Activated CD8-positive, alpha-beta memory T cell treated with anti-CD3 and anti-CD28 coated beads, Interleukin-2, amount 50 U/mL, for 4 hours (primary cell): ENCODE measurements around the gene DALRD3.
A peak's percentile ranks its signal among the peaks of the same experiment; 100 is the strongest.

Source experiments
- DNase-seq: peaks from one replicate; pipeline ENCODE4 v3.0.0-alpha.2; 2020

DALRD3 gene

GRCh38 chr3:49005303-49005680 lies 13.1 kb downstream of the DALRD3 start:
- DNase-seq: no peak

- DNase-seq: no peak
Observed at GRCh38 chr3:49004352-49005302, 13.8 kb downstream of the DALRD3 start.

GRCh38 chr3:49001155-49001554 lies 17.2 kb downstream of the DALRD3 start:
- no peak for DNase-seq

GRCh38 chr3:48999085-48999858 lies 19.1 kb downstream of the DALRD3 start:
- DNase-seq: no peak

- DNase-seq: no peak
Observed at GRCh38 chr3:48997714-48998637, 20.4 kb downstream of the DALRD3 start.

- DNase-seq: no peak
Observed at GRCh38 chr3:48997102-48997635, 21.2 kb downstream of the DALRD3 start.

- no peak for DNase-seq
Observed at GRCh38 chr3:48996640-48997039, 21.7 kb downstream of the DALRD3 start.

- no peak for DNase-seq
Observed at GRCh38 chr3:48993834-48994233, 24.5 kb downstream of the DALRD3 start.

GRCh38 chr3:48991851-48992545 lies 26.4 kb downstream of the DALRD3 start:
- no peak for DNase-seq

GRCh38 chr3:48990636-48991469 lies 27.5 kb downstream of the DALRD3 start:
- no peak for DNase-seq

GRCh38 chr3:48989796-48990635 lies 28.4 kb downstream of the DALRD3 start, which contains the start of gene P4HTM:
P4HTM (plus strand) TSS chr3:48990241; CDS start chr3:48990257, 16 bp downstream.
- peak; percentile 89 for DNase-seq

GRCh38 chr3:48989126-48989795 lies 29.1 kb downstream of the DALRD3 start:
- no peak for DNase-seq

GRCh38 chr3:48985831-48986376 lies 32.5 kb downstream of the DALRD3 start:
- no peak for DNase-seq

- DNase-seq: no peak
Observed at GRCh38 chr3:48984663-48985062, 33.7 kb downstream of the DALRD3 start.

GRCh38 chr3:48983096-48983495 lies 35.3 kb downstream of the DALRD3 start:
- no peak for DNase-seq

- DNase-seq: no peak
Observed at GRCh38 chr3:48982686-48983085, 35.7 kb downstream of the DALRD3 start.

GRCh38 chr3:48982016-48982415 lies 36.4 kb downstream of the DALRD3 start:
- no peak for DNase-seq

- DNase-seq: no peak
Observed at GRCh38 chr3:48980295-48980694, 38.1 kb downstream of the DALRD3 start.

GRCh38 chr3:48979451-48979850 lies 38.9 kb downstream of the DALRD3 start:
- DNase-seq: no peak
